Lower leg skin (tissue), 4 donors: ENCODE results near the gene EFS. TPM values are rescaled to one million over a fixed set of nuclear protein-coding genes. Genes with fewer than 3 reads are reported as not detected.
"Not testable (repeated sequence)": the region's sequence is repeated elsewhere in the genome, so short reads cannot be mapped to it uniquely, and the experiment has no call there.

Experiments used
- DNase-seq, 2 donors: peaks; one replicate each; pipeline ENCODE4 v3.0.0-alpha.2; 2019; ENCODE audit warnings: low spot score in 2 of 2
- H3K4me3 ChIP-seq: fragments of 200-600 bp; sonication (generic); 2 replicates; pipeline ENCODE4 v1.5.1; 2017; ENCODE audit warnings: mild to moderate bottlenecking, low read depth; ENCODE audit not compliant: poor library complexity, severe bottlenecking
- POLR2A ChIP-seq, 2 donors: fragments of 450-650 bp; IDR thresholded peaks; one replicate each; pipeline ENCODE4 v1.6.1; 2016 to 2017; ENCODE audit warnings: antibody characterized with exemption in 2 of 2, mild to moderate bottlenecking in 1 of 2, moderate library complexity in 1 of 2
- WGBS, 2 donors: methylation state at CpG; one replicate each; pipeline ENCODE4 v1.1.5; 2018; 5-methylcytosine and 5-hydroxymethylcytosine counted together
- intact Hi-C: fragments of 100-400 bp; cut with DNase I; formaldehyde crosslinking; loops from one replicate; pipeline ENCODE4 v1.15.0; 2023; ENCODE audit warnings: low total_unique reads
- total RNA-seq, 4 donors: library from RNA; depleted of rRNA; stranded (reverse); fragments of >200 nt; gene quantifications; one replicate each; pipeline ENCODE4 v1.1.0, GENCODE V29; 2016
- TF ChIP-seq, protein P1 (sequence below), 3 donors: fragments of 450-650 bp; IDR thresholded peaks; one replicate each; pipeline ENCODE4 v1.5.1; 2016; ENCODE audit warnings: antibody characterized with exemption in 3 of 3, mild to moderate bottlenecking in 3 of 3, moderate library complexity in 2 of 3

The EFS gene
- total RNA-seq, 4 donors from 2014 or later: 38.7 to 73.2 (median 53.5) TPM

GRCh38 chr14:23389396-23389795 lies 24.4 kb upstream of the EFS start:
- no peak for DNase-seq
- WGBS, 2 donors: 74 to 79% methylated on average over 12 of the region's 12 CpGs
- TF ChIP-seq, protein P1, sequence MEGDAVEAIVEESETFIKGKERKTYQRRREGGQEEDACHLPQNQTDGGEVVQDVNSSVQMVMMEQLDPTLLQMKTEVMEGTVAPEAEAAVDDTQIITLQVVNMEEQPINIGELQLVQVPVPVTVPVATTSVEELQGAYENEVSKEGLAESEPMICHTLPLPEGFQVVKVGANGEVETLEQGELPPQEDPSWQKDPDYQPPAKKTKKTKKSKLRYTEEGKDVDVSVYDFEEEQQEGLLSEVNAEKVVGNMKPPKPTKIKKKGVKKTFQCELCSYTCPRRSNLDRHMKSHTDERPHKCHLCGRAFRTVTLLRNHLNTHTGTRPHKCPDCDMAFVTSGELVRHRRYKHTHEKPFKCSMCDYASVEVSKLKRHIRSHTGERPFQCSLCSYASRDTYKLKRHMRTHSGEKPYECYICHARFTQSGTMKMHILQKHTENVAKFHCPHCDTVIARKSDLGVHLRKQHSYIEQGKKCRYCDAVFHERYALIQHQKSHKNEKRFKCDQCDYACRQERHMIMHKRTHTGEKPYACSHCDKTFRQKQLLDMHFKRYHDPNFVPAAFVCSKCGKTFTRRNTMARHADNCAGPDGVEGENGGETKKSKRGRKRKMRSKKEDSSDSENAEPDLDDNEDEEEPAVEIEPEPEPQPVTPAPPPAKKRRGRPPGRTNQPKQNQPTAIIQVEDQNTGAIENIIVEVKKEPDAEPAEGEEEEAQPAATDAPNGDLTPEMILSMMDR (IDR thresholded peaks at IDR 0.05): no peak
- no peak for TF ChIP-seq POLR2A (IDR thresholded peaks at IDR 0.05)
- intact Hi-C loops: loop anchor here (10.0 kb wide), 1 partner anchor 125 kb away; no protein-coding TSS in a partner anchor
- no peak overlapping the region for H3K4me3 ChIP-seq

GRCh38 chr14:23388996-23389395 lies 24.0 kb upstream of the EFS start:
- H3K4me3 ChIP-seq: no peak overlapping the region
- TF ChIP-seq, protein P1 (IDR thresholded peaks at IDR 0.05): no peak
- no peak for TF ChIP-seq POLR2A (IDR thresholded peaks at IDR 0.05)
- intact Hi-C loops: loop anchor here (10.0 kb wide), 1 partner anchor 124 kb away; no protein-coding TSS in a partner anchor
- WGBS, 2 donors: 90 to 92% methylated on average over 7 to 8 of the region's 8 CpGs
- no peak for DNase-seq

GRCh38 chr14:23387916-23388882 lies 23.2 kb upstream of the EFS start:
- 82% methylated on average over 26 of the region's 26 CpGs for WGBS, 2 donors
- no peak overlapping the region for H3K4me3 ChIP-seq
- no peak for DNase-seq
- intact Hi-C loops: loop anchor here (10.0 kb wide), 1 partner anchor 123 kb away; no protein-coding TSS in a partner anchor
- TF ChIP-seq, protein P1 (IDR thresholded peaks at IDR 0.05): no peak
- no peak for TF ChIP-seq POLR2A (IDR thresholded peaks at IDR 0.05)

GRCh38 chr14:23386999-23387398 lies 22.0 kb upstream of the EFS start:
- no peak for TF ChIP-seq POLR2A (IDR thresholded peaks at IDR 0.05)
- TF ChIP-seq, protein P1 (IDR thresholded peaks at IDR 0.05): no peak
- no peak for DNase-seq
- 97 to 100% methylated on average over 1 of the region's 1 CpG for WGBS, 2 donors
- intact Hi-C loops: loop anchor here (10.0 kb wide), 1 partner anchor 122 kb away; no protein-coding TSS in a partner anchor
- no peak overlapping the region for H3K4me3 ChIP-seq

- intact Hi-C loops: loop anchor here (10.0 kb wide), 1 partner anchor 121 kb away; no protein-coding TSS in a partner anchor
- not testable (repeated sequence) for H3K4me3 ChIP-seq, DNase-seq
- WGBS, 2 donors: 82 to 89% methylated on average over 13 to 17 of the region's 17 CpGs
These were observed 21.3 kb upstream of the EFS start for GRCh38 chr14:23386266-23386657.

GRCh38 chr14:23385642-23386265 lies 20.8 kb upstream of the EFS start:
- no peak overlapping the region for H3K4me3 ChIP-seq
- 66 to 78% methylated on average over 6 to 18 of the region's 18 CpGs for WGBS, 2 donors
- intact Hi-C loops: loop anchor here (10.0 kb wide), 1 partner anchor 121 kb away; no protein-coding TSS in a partner anchor
- DNase-seq: no peak
- TF ChIP-seq POLR2A (IDR thresholded peaks at IDR 0.05): no peak
- TF ChIP-seq, protein P1 (IDR thresholded peaks at IDR 0.05): no peak
